Measurements from ENCODE around the gene INAFM2. TPM values are rescaled to one million over a fixed set of nuclear protein-coding genes. Genes with fewer than 3 reads are reported as not detected.

INAFM2 gene
- polyA plus RNA-seq, 6 donors from 2014 or later = 0.32 to 3.4 (median 1.4) TPM

GRCh38 chr15:40313531-40314398 lies 9.7 kb upstream of the INAFM2 start:
- Mint-ChIP-seq H3K27ac (peak overlapping the region in 2 of 6 donors; percentile 63 to 77), H3K4me1 (peaks cover 21 to 38% (median 24%) of the 10 kb centered on the region in 3 donors), H3K36me3 (no peaks in the 10 kb centered on the region), H3K27me3 (peaks cover 4 to 26% (median 13%) of the 10 kb centered on the region in 3 donors), H3K9me3 (no peaks in the 10 kb centered on the region), H3K4me3 (no peak overlapping the region)
- no peak for DNase-seq
- ATAC-seq (ENCODE audit: low read depth in 2 of 2) = peak in 1 of 2 donors; percentile 26

- no peaks in the 10 kb centered on the region for H3K36me3 Mint-ChIP-seq
- H3K27me3 Mint-ChIP-seq = peaks cover 4 to 26% (median 13%) of the 10 kb centered on the region in 3 donors
Observed at GRCh38 chr15:40314723-40315276, 8.7 kb upstream of the INAFM2 start.

GRCh38 chr15:40316931-40317330 lies 6.6 kb upstream of the INAFM2 start:
- ATAC-seq (ENCODE audit: low read depth in 2 of 2) = no peak

More at GRCh38 chr15:40314723-40315276, 8.7 kb upstream of the INAFM2 start:
- Mint-ChIP-seq H3K4me1 (peaks cover 12 to 28% (median 13%) of the 10 kb centered on the region in 3 donors), H3K27ac (no peak overlapping the region), H3K4me3 (no peak overlapping the region), H3K9me3 (no peaks in the 10 kb centered on the region)
- ATAC-seq (ENCODE audit: low read depth in 2 of 2) (no peak), DNase-seq (no peak)

DNA sequence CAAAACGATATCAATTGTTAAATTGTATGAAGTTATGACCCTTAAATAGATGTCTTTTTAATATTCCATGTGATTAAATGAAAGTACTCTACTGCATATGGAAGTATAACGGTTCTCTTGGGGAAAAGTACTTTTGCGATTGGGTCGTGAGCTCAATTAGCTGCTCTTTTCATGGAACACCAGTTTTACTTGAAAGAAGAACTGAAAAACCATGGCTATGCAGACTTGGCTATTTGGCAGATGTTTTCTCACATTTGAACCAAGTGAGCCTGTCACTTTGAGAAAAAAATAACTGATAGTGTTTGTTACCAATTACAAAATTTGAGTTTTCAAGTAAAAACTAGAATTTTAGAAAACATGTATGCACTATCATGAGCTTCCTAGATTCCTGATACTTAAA lies 5.9 kb upstream of the INAFM2 start:
- Mint-ChIP-seq H3K36me3 (no peaks in the 10 kb centered on the region), H3K4me3 (peak overlapping the region in 4 of 8 donors; percentile 13 to 28 (median 26)), H3K27me3 (peaks cover 4 to 22% (median 13%) of the 10 kb centered on the region in 3 donors), H3K4me1 (peaks cover 23 to 42% (median 27%) of the 10 kb centered on the region in 3 donors), H3K27ac (no peak overlapping the region), H3K9me3 (no peaks in the 10 kb centered on the region)
- ATAC-seq (ENCODE audit: low read depth in 2 of 2) (peak; percentile 46 to 54), DNase-seq (no peak)

More at GRCh38 chr15:40316931-40317330, 6.6 kb upstream of the INAFM2 start:
- H3K9me3 Mint-ChIP-seq = no peaks in the 10 kb centered on the region
- peak overlapping the region in 4 of 8 donors; percentile 13 to 66 (median 28) for H3K4me3 Mint-ChIP-seq
- no peak overlapping the region for H3K27ac Mint-ChIP-seq
- H3K27me3 Mint-ChIP-seq = peaks cover 4 to 26% (median 13%) of the 10 kb centered on the region in 3 donors
- no peak for DNase-seq
- H3K36me3 Mint-ChIP-seq = no peaks in the 10 kb centered on the region
- H3K4me1 Mint-ChIP-seq = peaks cover 17 to 36% (median 20%) of the 10 kb centered on the region in 3 donors

DNA sequence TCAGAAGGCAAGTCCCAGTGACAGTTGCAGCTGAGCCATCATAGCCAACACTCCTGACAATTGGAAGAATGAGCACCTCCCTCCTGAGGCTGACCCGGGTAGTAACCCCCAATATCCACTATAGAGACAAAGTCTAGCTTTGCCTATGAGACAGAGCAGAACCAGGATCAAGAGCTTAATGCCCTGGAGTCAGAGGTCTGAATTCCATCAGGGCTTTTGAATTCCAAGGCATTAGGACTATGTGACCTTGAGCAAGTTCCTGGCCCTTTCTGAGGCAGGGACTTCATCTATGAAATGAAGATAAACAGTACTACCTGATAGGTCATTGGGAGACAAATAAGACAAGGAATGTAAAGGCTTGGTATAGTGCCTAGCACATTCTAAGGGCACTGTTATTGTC lies 3.1 kb upstream of the INAFM2 start:
- Mint-ChIP-seq H3K36me3 (no peaks in the 10 kb centered on the region), H3K9me3 (no peaks in the 10 kb centered on the region), H3K4me3 (no peak overlapping the region), H3K4me1 (peaks cover 31 to 55% (median 42%) of the 10 kb centered on the region in 3 donors), H3K27ac (no peak overlapping the region), H3K27me3 (peaks cover 4 to 14% (median 13%) of the 10 kb centered on the region in 3 donors)
- no peak for DNase-seq
- ATAC-seq (ENCODE audit: low read depth in 2 of 2) = no peak

DNA sequence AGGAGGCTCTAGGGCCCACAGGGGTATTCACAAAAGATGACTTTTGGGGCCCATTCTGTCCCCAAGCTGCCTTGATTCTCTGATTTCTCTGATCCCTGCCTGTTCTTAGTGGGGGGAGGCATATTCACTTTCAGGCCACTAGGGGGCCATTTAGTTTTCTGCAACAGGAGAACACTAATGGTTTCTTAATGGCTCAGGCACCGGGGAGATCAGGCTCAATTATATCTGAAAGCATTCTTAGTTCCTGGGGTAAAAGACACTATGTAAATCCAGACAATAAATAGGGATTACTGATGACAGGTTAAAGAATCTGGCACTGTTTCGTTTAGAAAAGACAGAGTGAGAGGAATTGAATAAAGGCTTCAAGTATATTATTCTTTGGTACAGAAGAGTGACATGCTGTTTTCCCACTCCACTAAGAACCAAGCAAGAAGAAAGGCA lies 2.5 kb upstream of the INAFM2 start:
- Mint-ChIP-seq H3K9me3 (no peaks in the 10 kb centered on the region), H3K4me1 (peaks cover 31 to 60% (median 42%) of the 10 kb centered on the region in 3 donors)

GRCh38 chr15:40322531-40323238 lies 807 bp upstream of the INAFM2 start:
- H3K27me3 Mint-ChIP-seq = no peaks in the 10 kb centered on the region
- peaks cover 21 to 55% (median 31%) of the 10 kb centered on the region in 3 donors for H3K4me1 Mint-ChIP-seq
- H3K36me3 Mint-ChIP-seq = no peaks in the 10 kb centered on the region
- peak overlapping the region in 2 of 6 donors; percentile 42 to 54 for H3K27ac Mint-ChIP-seq
- H3K4me3 Mint-ChIP-seq = peak overlapping the region; percentile 72 to 90 (median 84)
- DNase-seq (no peak), ATAC-seq (ENCODE audit: low read depth in 2 of 2) (no peak)
- no peaks in the 10 kb centered on the region for H3K9me3 Mint-ChIP-seq

More for the DNA sequence above, 2.5 kb upstream of the INAFM2 start:
- Mint-ChIP-seq H3K27me3 (peaks cover 4 to 9% (median 8%) of the 10 kb centered on the region in 3 donors), H3K27ac (no peak overlapping the region), H3K4me3 (peak overlapping the region in 2 of 8 donors; percentile 7 to 78), H3K36me3 (no peaks in the 10 kb centered on the region)
- ATAC-seq (ENCODE audit: low read depth in 2 of 2) (peak in 1 of 2 donors; percentile 17), DNase-seq (peak; percentile 66)

DNA sequence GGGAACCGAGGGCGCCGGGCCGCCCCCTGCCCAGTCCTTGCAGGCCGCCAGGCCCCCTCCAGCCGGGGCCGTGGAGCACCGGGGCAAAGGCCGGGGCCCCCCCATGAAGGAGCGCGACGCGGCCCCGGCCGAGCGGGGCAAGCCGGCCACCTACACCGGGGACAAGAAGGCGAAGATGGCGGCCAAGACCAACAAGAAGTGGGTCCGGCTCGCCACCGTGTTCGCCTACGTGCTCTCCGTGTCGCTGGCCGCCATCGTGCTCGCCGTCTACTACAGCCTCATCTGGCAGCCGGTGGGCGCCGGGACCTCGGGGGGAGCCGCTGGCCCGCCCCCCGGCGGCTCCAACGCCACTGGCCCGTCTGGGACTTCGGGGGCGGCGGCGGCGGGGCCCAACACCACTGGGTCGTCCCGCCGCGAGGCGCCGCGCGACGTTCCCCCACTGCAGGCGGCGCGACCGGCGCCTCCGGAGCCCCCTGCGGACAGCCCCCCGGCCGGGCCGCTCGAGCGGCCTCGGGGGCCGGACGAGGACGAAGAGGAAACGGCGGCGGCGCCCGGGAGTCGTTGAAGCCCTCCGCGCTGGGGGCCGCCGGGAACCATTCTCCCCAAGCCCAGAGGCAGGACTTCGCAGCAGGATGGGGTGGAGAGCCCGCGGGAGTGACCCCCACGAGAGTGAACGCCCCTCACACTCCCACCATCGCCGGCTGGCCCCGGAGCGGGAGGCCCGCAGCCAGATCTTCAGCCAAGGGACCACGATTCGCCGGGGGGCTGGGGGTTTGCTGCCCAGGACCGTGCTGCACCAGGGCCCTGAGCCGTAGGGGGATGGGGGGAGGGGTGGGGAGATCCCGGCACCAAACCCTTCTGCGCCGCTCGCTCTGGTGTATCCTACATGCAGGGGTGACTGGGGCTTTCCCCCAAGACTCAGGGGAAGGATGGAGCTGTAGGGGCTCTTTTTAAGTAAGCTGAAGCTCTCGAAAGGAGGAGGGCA lies 753 bp downstream of the INAFM2 start:
- ATAC-seq (ENCODE audit: low read depth in 2 of 2) = peak; percentile 30 to 34
- Mint-ChIP-seq H3K27me3 (no peaks in the 10 kb centered on the region), H3K4me3 (peak overlapping the region; percentile 67 to 93 (median 87)), H3K4me1 (peaks cover 20 to 48% (median 31%) of the 10 kb centered on the region in 3 donors), H3K27ac (peak overlapping the region in 4 of 6 donors; percentile 4 to 73 (median 58)), H3K9me3 (no peaks in the 10 kb centered on the region), H3K36me3 (no peaks in the 10 kb centered on the region)
- peak; percentile 26 for DNase-seq

GRCh38 chr15:40325188-40325587 lies 1.7 kb downstream of the INAFM2 start:
- DNase-seq (no peak), ATAC-seq (ENCODE audit: low read depth in 2 of 2) (no peak)
- peak overlapping the region in 2 of 6 donors; percentile 57 to 73 for H3K27ac Mint-ChIP-seq
- peaks cover 0 to 5% (median 0%) of the 10 kb centered on the region in 3 donors for H3K27me3 Mint-ChIP-seq
- H3K9me3 Mint-ChIP-seq = no peaks in the 10 kb centered on the region
- H3K36me3 Mint-ChIP-seq = no peaks in the 10 kb centered on the region
- H3K4me1 Mint-ChIP-seq = peaks cover 20 to 45% (median 31%) of the 10 kb centered on the region in 3 donors
- H3K4me3 Mint-ChIP-seq = peak overlapping the region; percentile 67 to 93 (median 87)

GRCh38 chr15:40325700-40326099 lies 2.2 kb downstream of the INAFM2 start:
- H3K4me1 Mint-ChIP-seq = peaks cover 20 to 44% (median 31%) of the 10 kb centered on the region in 3 donors
- H3K27me3 Mint-ChIP-seq = peaks cover 0 to 5% (median 4%) of the 10 kb centered on the region in 3 donors
- no peaks in the 10 kb centered on the region for H3K9me3 Mint-ChIP-seq
- H3K36me3 Mint-ChIP-seq = no peaks in the 10 kb centered on the region
- ATAC-seq (ENCODE audit: low read depth in 2 of 2) = no peak
- H3K27ac Mint-ChIP-seq = no peak overlapping the region
- DNase-seq = no peak
- peak overlapping the region in 4 of 8 donors; percentile 17 to 93 (median 87) for H3K4me3 Mint-ChIP-seq

GRCh38 chr15:40327457-40327856 lies 4.0 kb downstream of the INAFM2 start:
- Mint-ChIP-seq H3K36me3 (no peaks in the 10 kb centered on the region), H3K27ac (no peak overlapping the region), H3K4me3 (peak overlapping the region in 1 of 8 donors; percentile 2), H3K4me1 (peaks cover 9 to 32% (median 21%) of the 10 kb centered on the region in 3 donors), H3K27me3 (peaks cover 0 to 14% (median 8%) of the 10 kb centered on the region in 3 donors), H3K9me3 (no peaks in the 10 kb centered on the region)
- ATAC-seq (ENCODE audit: low read depth in 2 of 2) (no peak), DNase-seq (no peak)

- Mint-ChIP-seq H3K9me3 (no peaks in the 10 kb centered on the region), H3K4me3 (peak overlapping the region in 1 of 8 donors; percentile 37), H3K27me3 (peaks cover 0 to 21% (median 8%) of the 10 kb centered on the region in 3 donors), H3K27ac (no peak overlapping the region), H3K36me3 (no peaks in the 10 kb centered on the region), H3K4me1 (peaks cover 8 to 32% (median 21%) of the 10 kb centered on the region in 3 donors)
- ATAC-seq (ENCODE audit: low read depth in 2 of 2) = no peak
- no peak for DNase-seq
Observed at GRCh38 chr15:40328176-40328575, 4.7 kb downstream of the INAFM2 start.

Measured in naive B cell (primary cell).